SK-N-SH (cell line): ENCODE data around the gene FGD3. TPM values are rescaled to one million over a fixed set of nuclear protein-coding genes. Genes with fewer than 3 reads are reported as not detected.

Experiments
- CTCF ChIA-PET: fragments of 300-600, 350-600 bp; formaldehyde crosslinking; extraction: SDS; loops from one replicate; lab custom pipeline; 2021; lab: Yijun Ruan, JAX
- POLR2A ChIA-PET: fragments of 350-600 bp; sonication (Branson Sonifier 250); formaldehyde crosslinking; extraction: SDS; loops from one replicate; lab custom pipeline; 2020; ENCODE audit warnings: antibody characterized with exemption, inconsistent platforms; lab: Yijun Ruan, JAX
- DNase-seq: peaks from one replicate; pipeline ENCODE4 v3.0.0; 2012
- H2AFZ ChIP-seq: fragments of 200-600 bp; sonication (generic); 2 replicates; pipeline ENCODE4 v1.8.1; 2016; ENCODE audit warnings: antibody characterized with exemption, mild to moderate bottlenecking, low read depth
- H3F3A ChIP-seq: fragments of 200-600 bp; sonication (generic); replicated peaks from 2 replicates; pipeline ENCODE3; 2016; ENCODE audit warnings: antibody characterized with exemption, mild to moderate bottlenecking; ENCODE audit not compliant: insufficient read depth
- H3K27ac ChIP-seq, 2 experiments: fragments of 200-500 bp in 1 of 2; fragments of 200-600 bp in 1 of 2; sonication (Bioruptor generic) in 1 of 2; sonication (generic), shearing (Covaris generic) in 1 of 2; 2 replicates each; pipeline versions ENCODE4 v1.5.1 to v1.6.1; 2014 to 2016; ENCODE audit warnings: low read depth in 2 of 2, inconsistent platforms in 1 of 2, low read length in 1 of 2, mild to moderate bottlenecking in 1 of 2, mixed read lengths in 1 of 2
- H3K27me3 ChIP-seq: fragments of 200-600 bp; sonication (generic), shearing (Covaris generic); 2 replicates; pipeline ENCODE4 v1.6.1; 2016; ENCODE audit warnings: mixed run types; ENCODE audit not compliant: insufficient read depth
- H3K36me3 ChIP-seq, 2 experiments: fragments of 200-500 bp in 1 of 2; fragments of 200-600 bp in 1 of 2; sonication (Bioruptor generic) in 1 of 2; sonication (generic) in 1 of 2; replicated peaks in 1 of 2; 2 replicates each; pipeline versions ENCODE3 to v1.5.1; 2014 to 2016; ENCODE audit warnings: low read length in 1 of 2, mild to moderate bottlenecking in 1 of 2; ENCODE audit not compliant: insufficient read depth in 2 of 2, control insufficient read depth in 1 of 2
- H3K4me1 ChIP-seq, 2 experiments: fragments of 200-500 bp in 1 of 2; fragments of 200-600 bp in 1 of 2; sonication (Bioruptor generic) in 1 of 2; sonication (generic), shearing (Covaris generic) in 1 of 2; 2 replicates each; pipeline versions ENCODE4 v1.5.1 to v1.6.1; 2014 to 2016; ENCODE audit warnings: low read depth in 1 of 2, low read length in 1 of 2, mixed run types in 1 of 2; ENCODE audit not compliant: insufficient read depth in 2 of 2, control insufficient read depth in 1 of 2
- H3K4me2 ChIP-seq: fragments of 200-600 bp; sonication (generic), shearing (Covaris generic); 2 replicates; pipeline ENCODE4 v1.6.1; 2017; ENCODE audit warnings: mixed run types
- H3K4me3 ChIP-seq, 2 experiments: fragments of 200-500 bp in 1 of 2; fragments of 200-600 bp in 1 of 2; sonication (Bioruptor generic) in 1 of 2; sonication (generic), shearing (Covaris generic) in 1 of 2; 2 replicates each; pipeline versions ENCODE4 v1.5.1 to v1.8.1; 2014 to 2016; ENCODE audit warnings: low read depth in 2 of 2, inconsistent platforms in 1 of 2, low read length in 1 of 2, mild to moderate bottlenecking in 1 of 2, mixed read lengths in 1 of 2, moderate library complexity in 1 of 2
- H3K79me2 ChIP-seq: fragments of 200-600 bp; sonication (generic); 2 replicates; pipeline ENCODE4 v1.8.1; 2017; ENCODE audit warnings: mild to moderate bottlenecking; ENCODE audit not compliant: insufficient read depth
- H3K9ac ChIP-seq: fragments of 200-600 bp; sonication (generic); 2 replicates; pipeline ENCODE4 v1.6.1; 2017; ENCODE audit warnings: mixed run types
- H3K9me2 ChIP-seq: fragments of 200-600 bp; sonication (generic); 2 replicates; pipeline ENCODE4 v1.6.1; 2017; ENCODE audit warnings: mixed run types
- H3K9me3 ChIP-seq: fragments of 200-600 bp; sonication (generic); 2 replicates; pipeline ENCODE4 v1.6.1; 2017; ENCODE audit warnings: mixed run types, mild to moderate bottlenecking, moderate library complexity
- H4K20me1 ChIP-seq: fragments of 200-600 bp; sonication (generic); 2 replicates; pipeline ENCODE4 v1.6.1; 2017; ENCODE audit warnings: mild to moderate bottlenecking, mixed run types; ENCODE audit not compliant: insufficient read depth
- ELF1 ChIP-seq: IDR thresholded peaks from 2 replicates; pipeline ENCODE4 v1.4.0; 2012
- GABPA ChIP-seq: IDR thresholded peaks from 2 replicates; pipeline ENCODE4 v1.4.0; 2012; ENCODE audit warnings: low read depth, mild to moderate bottlenecking
- GATA2 ChIP-seq: sonication (generic); formaldehyde crosslinking; IDR thresholded peaks from 2 replicates; pipeline ENCODE4 v1.5.0; 2020; ENCODE audit warnings: mild to moderate bottlenecking, missing genetic modification reagents
- JUND ChIP-seq: IDR thresholded peaks from 2 replicates; pipeline ENCODE4 v1.4.0; 2012
- MEF2A ChIP-seq: IDR thresholded peaks from 2 replicates; pipeline ENCODE4 v1.4.0; 2012; ENCODE audit warnings: low read depth, borderline replicate concordance
- NRF1 ChIP-seq: IDR thresholded peaks from 2 replicates; pipeline ENCODE4 v1.6.1; 2012; ENCODE audit warnings: low read depth, mild to moderate bottlenecking, low read length
- RFX5 ChIP-seq: IDR thresholded peaks from 2 replicates; pipeline ENCODE4 v1.6.1; 2012; ENCODE audit warnings: mild to moderate bottlenecking, improper control_type of control experiment, low read length
- SIN3A ChIP-seq: IDR thresholded peaks from 2 replicates; pipeline ENCODE4 v1.6.1; 2012; ENCODE audit warnings: low read depth, mild to moderate bottlenecking, low read length, moderate library complexity, borderline replicate concordance
- TAF1 ChIP-seq: IDR thresholded peaks from 2 replicates; pipeline ENCODE4 v1.6.1; 2012; ENCODE audit warnings: low read depth, mild to moderate bottlenecking, low read length, moderate library complexity, borderline replicate concordance
- YY1 ChIP-seq: IDR thresholded peaks from 2 replicates; pipeline ENCODE4 v1.4.0; 2012; ENCODE audit warnings: low read depth, mild to moderate bottlenecking
- WGBS: methylation state at CpG from one replicate; pipeline ENCODE4 v1.1.6; 2017; ENCODE audit warnings: low lambda C conversion rate; 5-methylcytosine and 5-hydroxymethylcytosine counted together
- polyA plus RNA-seq, 3 experiments: library from polyadenylated mRNA; depleted of rRNA; stranded (reverse); fragments of >200 nt; gene quantifications; 2 replicates each; pipeline ENCODE4 v1.2.3, GENCODE V29; 2012
- TF ChIP-seq, protein P1 (sequence below): fragments of 150-350 bp; IDR thresholded peaks from 2 replicates; pipeline ENCODE4 v1.6.1; 2017; ENCODE audit warnings: antibody characterized with exemption, low read length, low read depth, borderline replicate concordance
- TF ChIP-seq, protein P2 (sequence below): IDR thresholded peaks from 2 replicates; pipeline ENCODE4 v1.4.0; 2012; ENCODE audit warnings: low read depth, borderline replicate concordance
- TF ChIP-seq, protein P3 (sequence below): IDR thresholded peaks from 2 replicates; pipeline ENCODE4 v1.4.0; 2012; ENCODE audit warnings: low read depth, borderline replicate concordance
- TF ChIP-seq, protein P4 (sequence below): fragments of 150-350 bp; IDR thresholded peaks from 2 replicates; pipeline ENCODE4 v1.6.1; 2016; ENCODE audit warnings: mild to moderate bottlenecking, low read depth, low read length
- TF ChIP-seq, protein P5 (sequence below): IDR thresholded peaks from 2 replicates; pipeline ENCODE4; 2012

FGD3 gene
- polyA plus RNA-seq, 1 of the 3 experiments (the other 2 are of a cell fraction), result not detected

DNA sequence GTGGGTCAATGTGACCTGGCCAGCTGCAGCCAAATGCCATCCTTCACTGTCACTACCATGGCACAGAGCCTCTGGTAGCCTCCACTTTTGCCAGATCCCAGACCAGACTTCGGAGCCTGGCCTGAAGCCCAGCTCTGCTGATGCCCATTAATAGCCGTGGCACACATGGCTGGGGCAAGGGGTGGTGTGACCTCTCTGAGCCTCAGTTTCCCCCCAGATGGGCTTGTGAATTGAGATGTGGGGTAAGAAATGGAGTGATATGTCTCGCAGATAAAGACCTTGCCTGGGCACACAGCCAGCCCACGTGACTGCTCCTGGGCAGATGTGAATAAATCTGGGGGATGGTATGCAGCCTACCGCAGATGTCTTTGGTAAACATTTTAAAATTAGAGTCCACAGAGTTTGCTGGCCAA, 125.1 kb downstream of the FGD3 start (continued):
- no peak for TF ChIP-seq MEF2A
- no peak for TF ChIP-seq SIN3A
- no peak for TF ChIP-seq GABPA
- no peak for TF ChIP-seq JUND
- no peak for TF ChIP-seq YY1
- TF ChIP-seq, protein P1, sequence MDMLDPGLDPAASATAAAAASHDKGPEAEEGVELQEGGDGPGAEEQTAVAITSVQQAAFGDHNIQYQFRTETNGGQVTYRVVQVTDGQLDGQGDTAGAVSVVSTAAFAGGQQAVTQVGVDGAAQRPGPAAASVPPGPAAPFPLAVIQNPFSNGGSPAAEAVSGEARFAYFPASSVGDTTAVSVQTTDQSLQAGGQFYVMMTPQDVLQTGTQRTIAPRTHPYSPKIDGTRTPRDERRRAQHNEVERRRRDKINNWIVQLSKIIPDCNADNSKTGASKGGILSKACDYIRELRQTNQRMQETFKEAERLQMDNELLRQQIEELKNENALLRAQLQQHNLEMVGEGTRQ, result peak; percentile 39; the same call in 1 of the 2 replicates
- TF ChIP-seq, protein P2, sequence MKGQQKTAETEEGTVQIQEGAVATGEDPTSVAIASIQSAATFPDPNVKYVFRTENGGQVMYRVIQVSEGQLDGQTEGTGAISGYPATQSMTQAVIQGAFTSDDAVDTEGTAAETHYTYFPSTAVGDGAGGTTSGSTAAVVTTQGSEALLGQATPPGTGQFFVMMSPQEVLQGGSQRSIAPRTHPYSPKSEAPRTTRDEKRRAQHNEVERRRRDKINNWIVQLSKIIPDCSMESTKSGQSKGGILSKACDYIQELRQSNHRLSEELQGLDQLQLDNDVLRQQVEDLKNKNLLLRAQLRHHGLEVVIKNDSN, result peak; percentile 80; the same call in 1 of the 2 replicates
- peak; percentile 55 for TF ChIP-seq GATA2
- TF ChIP-seq, protein P3, sequence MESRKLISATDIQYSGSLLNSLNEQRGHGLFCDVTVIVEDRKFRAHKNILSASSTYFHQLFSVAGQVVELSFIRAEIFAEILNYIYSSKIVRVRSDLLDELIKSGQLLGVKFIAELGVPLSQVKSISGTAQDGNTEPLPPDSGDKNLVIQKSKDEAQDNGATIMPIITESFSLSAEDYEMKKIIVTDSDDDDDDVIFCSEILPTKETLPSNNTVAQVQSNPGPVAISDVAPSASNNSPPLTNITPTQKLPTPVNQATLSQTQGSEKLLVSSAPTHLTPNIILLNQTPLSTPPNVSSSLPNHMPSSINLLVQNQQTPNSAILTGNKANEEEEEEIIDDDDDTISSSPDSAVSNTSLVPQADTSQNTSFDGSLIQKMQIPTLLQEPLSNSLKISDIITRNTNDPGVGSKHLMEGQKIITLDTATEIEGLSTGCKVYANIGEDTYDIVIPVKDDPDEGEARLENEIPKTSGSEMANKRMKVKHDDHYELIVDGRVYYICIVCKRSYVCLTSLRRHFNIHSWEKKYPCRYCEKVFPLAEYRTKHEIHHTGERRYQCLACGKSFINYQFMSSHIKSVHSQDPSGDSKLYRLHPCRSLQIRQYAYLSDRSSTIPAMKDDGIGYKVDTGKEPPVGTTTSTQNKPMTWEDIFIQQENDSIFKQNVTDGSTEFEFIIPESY, result no peak
- TF ChIP-seq TAF1, result no peak
- no peak for TF ChIP-seq ELF1

DNA sequence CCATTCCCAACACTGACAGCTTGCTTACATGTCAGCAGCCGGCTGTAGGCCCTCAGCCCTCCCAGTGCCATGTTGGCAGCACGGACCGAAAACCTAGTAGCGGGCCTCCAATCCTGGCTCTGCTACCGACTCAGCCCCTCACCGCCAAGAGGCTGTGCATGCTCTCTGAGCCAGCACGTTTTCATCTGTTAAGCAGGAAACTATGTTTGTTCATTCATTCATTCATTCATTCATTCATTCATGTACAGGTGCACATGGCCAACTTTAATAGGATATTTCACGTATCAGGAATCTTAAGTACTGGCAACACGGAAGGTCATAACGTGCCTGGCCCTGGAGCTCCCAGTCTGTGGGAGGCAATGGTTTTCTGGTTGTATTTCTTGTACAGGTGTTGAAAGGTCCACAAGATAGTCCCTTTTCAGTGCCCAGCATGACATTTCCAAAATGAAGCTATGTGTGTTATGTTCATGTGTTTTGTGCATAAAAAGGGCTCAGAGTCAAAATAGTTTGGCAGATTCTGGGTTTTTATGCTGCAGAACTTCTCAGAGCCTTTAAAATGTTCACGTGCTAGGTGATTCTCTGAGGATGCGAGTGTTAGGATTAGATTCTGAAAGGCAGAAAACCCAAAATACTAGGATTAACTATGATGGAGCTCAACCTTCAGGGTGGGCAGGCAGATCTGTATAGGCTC, 128.9 kb downstream of the FGD3 start:
- Histone ChIP-seq H3K79me2 (no peaks in the 10 kb centered on the region), H3F3A (no peaks in the 10 kb centered on the region), H3K9ac (no peak overlapping the region), H2AFZ (no peak overlapping the region), H3K4me3 (no peak overlapping the region), H3K27me3 (no peaks in the 10 kb centered on the region), H3K4me1 (peaks cover 0 to 24% of the 10 kb centered on the region in 2 experiments; a peak in 1 of 4 replicates), H3K9me2 (no peaks in the 10 kb centered on the region), H4K20me1 (no peaks in the 10 kb centered on the region), H3K27ac (no peak overlapping the region), H3K4me2 (no peak overlapping the region), H3K9me3 (no peaks in the 10 kb centered on the region), H3K36me3 (no peaks in the 10 kb centered on the region)
- POLR2A ChIA-PET, result no interaction called here
- CTCF ChIA-PET, result interaction anchor here (1.4 kb wide), 1 partner anchor 33 kb away, joined by 4 read pairs; no protein-coding TSS in a partner anchor
- TF ChIP-seq NRF1, result no peak
- TF ChIP-seq GATA2, result no peak
- no peak for TF ChIP-seq RFX5
- no peak for TF ChIP-seq ELF1
- TF ChIP-seq, protein P4, sequence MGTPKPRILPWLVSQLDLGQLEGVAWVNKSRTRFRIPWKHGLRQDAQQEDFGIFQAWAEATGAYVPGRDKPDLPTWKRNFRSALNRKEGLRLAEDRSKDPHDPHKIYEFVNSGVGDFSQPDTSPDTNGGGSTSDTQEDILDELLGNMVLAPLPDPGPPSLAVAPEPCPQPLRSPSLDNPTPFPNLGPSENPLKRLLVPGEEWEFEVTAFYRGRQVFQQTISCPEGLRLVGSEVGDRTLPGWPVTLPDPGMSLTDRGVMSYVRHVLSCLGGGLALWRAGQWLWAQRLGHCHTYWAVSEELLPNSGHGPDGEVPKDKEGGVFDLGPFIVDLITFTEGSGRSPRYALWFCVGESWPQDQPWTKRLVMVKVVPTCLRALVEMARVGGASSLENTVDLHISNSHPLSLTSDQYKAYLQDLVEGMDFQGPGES, result no peak
- TF ChIP-seq, protein P1, result no peak
- TF ChIP-seq JUND, result no peak
- TF ChIP-seq, protein P3, result no peak
- no peak for TF ChIP-seq MEF2A
- TF ChIP-seq, protein P5, sequence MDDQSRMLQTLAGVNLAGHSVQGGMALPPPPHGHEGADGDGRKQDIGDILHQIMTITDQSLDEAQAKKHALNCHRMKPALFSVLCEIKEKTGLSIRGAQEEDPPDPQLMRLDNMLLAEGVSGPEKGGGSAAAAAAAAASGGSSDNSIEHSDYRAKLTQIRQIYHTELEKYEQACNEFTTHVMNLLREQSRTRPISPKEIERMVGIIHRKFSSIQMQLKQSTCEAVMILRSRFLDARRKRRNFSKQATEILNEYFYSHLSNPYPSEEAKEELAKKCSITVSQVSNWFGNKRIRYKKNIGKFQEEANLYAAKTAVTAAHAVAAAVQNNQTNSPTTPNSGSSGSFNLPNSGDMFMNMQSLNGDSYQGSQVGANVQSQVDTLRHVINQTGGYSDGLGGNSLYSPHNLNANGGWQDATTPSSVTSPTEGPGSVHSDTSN, result no peak
- no peak for DNase-seq
- 83% methylated on average over 12 of the region's 12 CpGs for WGBS
